GM12892 (cell line): Measurements from ENCODE around the gene HSD11B2.

Experiments
- POLR2A ChIP-seq: IDR thresholded peaks from 2 replicates; pipeline ENCODE4 v1.6.1; 2011; ENCODE audit warnings: low read depth, low read length, control low read depth
- POLR2AphosphoS5 ChIP-seq: IDR thresholded peaks from 2 replicates; pipeline ENCODE4 v1.6.1; 2011; ENCODE audit warnings: low read depth, low read length, control low read depth
- TAF1 ChIP-seq: IDR thresholded peaks from 2 replicates; pipeline ENCODE4 v1.6.1; 2011; ENCODE audit warnings: low read depth, mild to moderate bottlenecking, control low read depth, low read length, borderline replicate concordance

DNA sequence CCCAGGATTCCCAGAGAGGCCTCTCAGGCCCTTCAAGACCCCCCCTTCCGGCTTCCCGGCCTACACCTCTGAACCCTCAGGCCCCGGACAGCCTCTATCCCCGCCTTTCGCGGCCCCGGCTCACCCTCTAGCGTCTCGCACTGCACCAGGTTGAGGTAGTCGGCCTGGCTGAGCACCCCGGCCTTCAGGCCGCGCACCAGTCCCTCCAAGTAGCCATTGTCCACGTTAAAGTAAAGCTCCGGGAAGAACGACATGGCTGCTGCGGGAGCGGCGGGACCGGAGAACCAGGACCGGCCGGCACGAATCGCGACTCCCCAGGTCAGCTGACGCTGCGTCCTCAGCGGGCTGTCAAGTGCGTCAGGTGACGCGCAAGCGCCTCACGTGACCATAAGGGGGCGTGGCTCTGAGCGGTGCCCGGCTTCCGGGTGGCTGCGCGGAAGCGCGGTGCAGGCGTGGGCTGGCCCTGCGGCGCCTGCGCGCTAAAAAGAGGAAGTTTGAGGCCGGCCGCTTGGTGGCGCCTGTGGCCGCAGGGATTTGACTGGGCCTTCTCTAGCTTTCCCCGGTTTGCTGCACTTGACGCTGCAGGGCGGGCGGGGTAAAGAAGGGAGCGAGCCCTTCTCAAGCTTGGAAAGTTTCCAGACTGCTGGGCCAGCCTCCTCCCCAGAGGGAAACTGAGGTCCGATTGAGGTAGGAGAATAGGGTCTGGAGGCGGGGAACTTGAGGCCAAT lies 50.1 kb downstream of the HSD11B2 start, which contains the start of gene ATP6V0D1:
- TF ChIP-seq TAF1: peak; percentile 73; the same call in 1 of the 2 replicates
- peak; percentile 77; the same call in 1 of the 2 replicates for TF ChIP-seq POLR2A
- peak; percentile 73; the same call in 1 of the 2 replicates for TF ChIP-seq POLR2AphosphoS5
